COR-L47 (cell line): Measurements from ENCODE around the gene CFAP97.
"Not testable (repeated sequence)": the region's sequence is repeated elsewhere in the genome, so short reads cannot be mapped to it uniquely, and the experiment has no call there.

Source experiments
- DNase-seq: peaks from one replicate; lab custom pipeline; 2025; lab: John Stamatoyannopoulos, UW

The CFAP97 gene

GRCh38 chr4:185203486-185204237 lies at the start of gene CFAP97:
Gene CFAP97, minus strand, starts transcription at chr4:185204000. Its CDS starts 12,804 bp downstream, at chr4:185191196.
- DNase-seq: peak; percentile 95

GRCh38 chr4:185249105-185249504 lies 45.3 kb upstream of the CFAP97 start:
- no peak for DNase-seq

DNA sequence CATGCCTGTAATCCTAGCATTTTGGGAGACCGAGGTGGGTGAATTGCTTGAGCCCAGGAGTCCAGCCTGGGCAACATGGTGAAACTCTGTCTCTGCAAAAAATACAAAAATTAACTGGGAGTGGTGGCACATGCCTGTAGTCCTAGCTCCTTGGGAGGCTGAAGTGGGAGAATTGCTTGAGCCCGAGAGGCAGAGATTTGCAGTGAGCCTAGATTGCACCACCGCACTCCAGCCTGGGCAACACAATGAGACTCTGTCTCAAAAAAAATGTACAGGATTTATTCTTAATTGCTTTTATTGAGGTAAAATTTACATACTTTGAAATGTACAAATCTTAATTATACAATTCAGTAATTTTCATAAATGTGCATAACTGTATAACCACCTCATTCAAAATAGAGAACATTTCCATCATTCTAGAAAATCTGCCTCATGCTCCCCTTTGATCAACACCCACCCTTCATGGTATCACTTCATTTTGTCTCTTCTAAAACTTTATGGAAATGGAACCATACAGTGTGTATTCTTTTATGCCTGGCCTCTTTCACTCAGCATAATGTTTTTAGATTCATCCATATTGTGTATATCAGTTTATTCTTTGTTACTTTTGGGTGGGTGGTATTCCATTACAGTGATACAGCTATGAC lies 44.7 kb upstream of the CFAP97 start:
- DNase-seq: no peak

DNA sequence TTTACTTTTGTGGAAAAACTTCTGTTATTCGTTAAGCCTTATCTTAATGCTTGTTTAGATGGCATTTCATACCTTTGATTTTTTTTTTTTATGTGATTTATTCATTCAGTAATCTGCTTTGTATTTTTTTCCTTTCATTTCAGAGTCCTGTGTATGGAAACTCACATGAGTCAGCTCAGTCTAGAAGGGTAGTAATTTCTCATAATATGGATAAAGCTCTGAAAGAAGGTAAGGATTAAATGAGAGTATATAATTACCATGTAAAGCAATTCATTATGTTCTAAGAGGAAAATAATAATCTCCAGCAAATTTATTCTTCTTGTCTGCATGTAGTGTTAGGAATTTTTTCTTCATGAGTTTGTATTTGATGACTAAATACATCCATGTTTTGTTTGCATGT lies 43.4 kb upstream of the CFAP97 start:
- no peak for DNase-seq

DNA sequence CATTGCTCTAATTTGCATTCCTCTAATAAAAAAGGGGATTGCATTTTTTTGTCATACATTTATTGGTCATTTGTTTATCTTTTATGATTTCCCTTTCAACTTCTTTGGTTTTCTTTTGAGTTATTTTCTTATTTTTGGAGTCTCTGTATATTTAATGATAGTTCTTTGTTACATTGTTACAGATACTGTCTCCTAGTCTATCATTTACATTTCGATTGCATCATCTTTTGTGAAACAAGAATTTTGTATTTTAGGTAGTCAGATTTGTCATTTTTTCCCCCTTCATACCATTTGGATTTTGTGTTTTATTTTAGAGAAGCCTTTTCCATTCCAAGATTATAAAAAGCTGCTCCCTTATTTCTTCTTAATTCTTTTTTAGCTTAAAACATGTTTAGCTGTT lies 42.7 kb upstream of the CFAP97 start:
- no peak for DNase-seq

GRCh38 chr4:185244763-185245162 lies 41.0 kb upstream of the CFAP97 start:
- no peak for DNase-seq

DNA sequence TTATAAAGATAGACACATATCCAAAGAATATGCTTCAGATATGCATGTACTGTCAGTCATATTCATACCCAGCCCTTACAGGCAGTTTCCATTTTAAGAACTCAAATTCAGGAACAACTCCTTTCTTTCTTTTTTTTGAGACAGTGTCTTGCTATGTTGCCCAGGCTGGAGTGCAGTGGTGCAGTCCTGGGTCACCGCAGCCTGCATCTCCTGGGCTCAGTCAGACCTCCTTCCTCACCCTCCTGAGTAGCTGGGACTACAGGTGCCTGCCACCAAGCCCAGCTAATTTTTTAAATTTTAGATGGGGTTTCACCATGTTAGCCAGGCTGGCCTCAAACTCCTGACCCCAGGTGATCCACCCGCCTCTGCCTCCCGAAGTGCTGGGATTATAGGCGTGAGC lies 40.1 kb upstream of the CFAP97 start:
- DNase-seq: no peak

- DNase-seq: no peak
Observed at GRCh38 chr4:185242749-185243533, 39.1 kb upstream of the CFAP97 start.

- DNase-seq: not testable (repeated sequence)
Observed at GRCh38 chr4:185240486-185240885, 36.7 kb upstream of the CFAP97 start.

DNA sequence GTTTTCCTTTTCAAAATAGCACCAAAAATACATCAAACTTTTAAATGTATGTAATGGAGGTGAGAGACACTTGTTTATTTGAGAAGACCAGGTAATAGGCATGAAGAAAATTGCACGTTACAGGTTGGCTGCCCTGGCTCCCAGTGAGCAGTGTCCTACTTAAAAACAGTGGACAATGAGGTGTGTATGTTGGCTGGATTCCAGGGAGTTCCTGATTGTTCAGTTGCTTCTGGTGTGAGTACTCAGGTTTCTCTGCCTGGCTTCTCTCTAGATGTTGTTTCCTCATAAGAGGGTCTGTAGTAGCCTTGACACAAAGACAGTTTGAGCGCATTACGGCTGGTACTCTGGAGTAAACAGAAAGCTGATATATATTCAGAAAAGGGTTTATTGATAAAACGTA lies 35.0 kb upstream of the CFAP97 start:
- DNase-seq: no peak

- DNase-seq: no peak
Observed at GRCh38 chr4:185238215-185238681, 34.4 kb upstream of the CFAP97 start.

GRCh38 chr4:185237175-185237574 lies 33.4 kb upstream of the CFAP97 start:
- DNase-seq: no peak

DNA sequence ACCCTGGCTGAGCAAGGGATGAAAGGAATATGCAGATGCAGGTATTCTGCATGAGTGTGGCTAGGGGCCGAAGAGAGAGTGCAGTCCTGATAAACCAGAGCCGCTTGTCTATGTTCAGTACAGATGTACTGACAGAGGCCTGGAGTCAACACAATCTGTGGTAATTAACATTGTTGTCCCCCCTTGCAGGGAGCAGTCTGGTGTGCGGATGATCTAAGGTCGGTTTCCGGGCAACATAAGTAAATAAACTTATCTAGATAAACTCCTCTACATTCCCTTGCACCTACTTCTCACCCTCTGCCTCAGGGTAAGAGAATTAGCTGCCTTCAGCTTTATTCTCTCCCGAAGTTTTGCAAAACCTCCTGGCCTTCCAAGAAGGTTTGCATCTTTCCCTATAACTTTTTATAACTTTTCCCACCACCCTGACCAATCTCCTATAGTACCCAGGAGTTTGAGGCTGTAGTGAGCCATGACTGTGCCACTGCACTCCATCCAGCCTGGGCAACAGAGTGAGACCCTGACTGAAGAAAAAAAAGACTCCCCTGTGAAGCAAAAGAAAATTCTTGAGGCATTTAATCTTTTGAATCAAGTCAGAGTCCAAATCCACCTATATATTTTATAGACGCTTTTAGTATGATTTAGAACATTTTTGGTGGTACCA lies 32.2 kb upstream of the CFAP97 start:
- no peak for DNase-seq

- no peak for DNase-seq
Observed at GRCh38 chr4:185235119-185235842, 31.5 kb upstream of the CFAP97 start.

DNA sequence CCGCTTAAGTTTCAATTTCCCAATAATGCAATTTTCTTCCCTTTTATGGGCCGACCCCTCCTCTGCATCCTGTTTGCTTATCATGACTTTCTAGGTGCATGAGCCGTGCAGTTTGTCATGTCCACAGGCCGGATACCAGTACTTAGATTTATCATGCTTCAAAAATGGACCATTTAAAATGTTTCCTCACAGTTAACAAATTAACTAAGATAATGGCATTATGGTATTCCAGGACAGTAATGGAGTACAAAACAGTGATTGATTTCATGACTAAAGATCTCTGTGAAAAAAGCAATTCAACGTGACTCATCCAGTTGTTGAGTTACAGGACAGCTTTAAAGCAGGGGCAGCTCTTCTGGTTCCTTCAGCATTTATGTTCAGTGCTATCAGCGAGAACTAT lies 28.6 kb upstream of the CFAP97 start:
- no peak for DNase-seq

DNA sequence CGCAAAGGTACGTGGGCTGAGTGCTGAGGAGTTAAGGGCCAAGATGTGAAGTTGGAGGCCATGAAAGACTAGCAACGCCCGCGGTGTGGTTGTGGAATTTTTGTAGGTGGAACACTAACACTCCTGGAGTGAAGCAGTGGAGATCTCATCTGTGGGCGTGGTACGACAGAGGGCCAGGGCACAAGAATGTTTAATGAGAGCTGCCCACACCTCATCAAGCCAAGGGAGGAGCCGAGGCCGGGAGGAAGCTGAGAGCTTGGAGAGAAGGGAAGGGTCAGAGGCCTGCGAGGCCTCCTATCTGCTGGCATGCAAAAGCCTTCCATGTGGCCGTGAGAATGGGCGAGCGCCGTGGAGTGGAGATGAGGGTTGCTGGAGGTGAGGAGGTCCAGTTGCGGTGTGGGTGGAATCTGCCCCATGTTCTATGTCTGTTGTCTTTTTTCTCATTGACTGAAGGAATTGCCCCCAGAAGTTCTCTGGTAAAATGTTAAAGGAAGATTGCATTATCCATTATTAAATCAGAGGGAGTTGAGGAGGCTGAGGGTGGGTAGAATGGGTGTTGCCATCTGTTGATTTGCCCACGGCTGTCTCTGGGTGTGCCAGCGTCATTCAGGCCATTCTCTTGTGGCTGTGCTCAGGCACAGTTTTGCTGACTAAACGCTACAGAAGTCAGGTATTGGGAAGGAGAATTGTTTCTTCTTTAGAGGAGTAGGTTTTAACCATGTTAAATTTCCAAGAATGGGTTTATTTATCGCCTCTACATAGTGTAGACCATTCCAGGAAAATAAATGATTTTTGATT lies 25.4 kb upstream of the CFAP97 start:
- DNase-seq: no peak

GRCh38 chr4:185227713-185228278 lies 24.0 kb upstream of the CFAP97 start:
- DNase-seq: no peak

DNA sequence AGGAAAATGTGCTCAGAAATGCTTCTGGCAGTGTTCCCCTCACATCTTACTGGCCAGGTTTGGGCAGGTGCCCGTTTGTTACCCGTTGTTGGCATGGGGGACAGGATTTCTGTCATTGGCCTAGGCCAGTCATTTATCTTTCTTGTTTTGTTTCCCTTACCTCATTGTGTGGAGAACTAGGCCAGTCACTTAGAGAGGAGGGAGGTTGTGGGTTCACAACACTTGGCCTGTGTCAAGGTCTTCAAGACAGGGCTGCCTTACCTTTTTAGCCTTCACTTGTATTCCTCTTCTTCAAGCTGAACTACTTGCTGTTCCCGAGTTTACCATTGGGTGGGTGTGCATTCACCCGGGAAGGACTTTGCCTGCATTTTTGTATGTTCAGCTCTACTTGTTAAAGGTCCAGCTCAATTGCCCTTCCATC lies 23.3 kb upstream of the CFAP97 start:
- DNase-seq: no peak

- no peak for DNase-seq
Observed at GRCh38 chr4:185225940-185226339, 22.1 kb upstream of the CFAP97 start.

GRCh38 chr4:185224597-185224996 lies 20.8 kb upstream of the CFAP97 start:
- DNase-seq: no peak
